GM19023 (cell line): ENCODE results near the gene ZDHHC11.
"Not testable (repeated sequence)": the region's sequence is repeated elsewhere in the genome, so short reads cannot be mapped to it uniquely, and the experiment has no call there.

Source experiments
- ATAC-seq: cut with Tn5 transposase; IDR thresholded peaks from one replicate; pipeline ENCODE4 v1.9.1; 2021; ENCODE audit warnings: mild to moderate bottlenecking, moderate library complexity; ENCODE audit not compliant: unreplicated experiment

Gene ZDHHC11

GRCh38 chr5:816176-816575 lies 34.6 kb downstream of the ZDHHC11 start:
- no peak for ATAC-seq

- ATAC-seq: no peak
These were observed 35.3 kb downstream of the ZDHHC11 start for GRCh38 chr5:815449-815848.

GRCh38 chr5:813575-813974 lies 37.2 kb downstream of the ZDHHC11 start:
- not testable (repeated sequence) for ATAC-seq

GRCh38 chr5:811384-811783 lies 39.4 kb downstream of the ZDHHC11 start:
- not testable (repeated sequence) for ATAC-seq

DNA sequence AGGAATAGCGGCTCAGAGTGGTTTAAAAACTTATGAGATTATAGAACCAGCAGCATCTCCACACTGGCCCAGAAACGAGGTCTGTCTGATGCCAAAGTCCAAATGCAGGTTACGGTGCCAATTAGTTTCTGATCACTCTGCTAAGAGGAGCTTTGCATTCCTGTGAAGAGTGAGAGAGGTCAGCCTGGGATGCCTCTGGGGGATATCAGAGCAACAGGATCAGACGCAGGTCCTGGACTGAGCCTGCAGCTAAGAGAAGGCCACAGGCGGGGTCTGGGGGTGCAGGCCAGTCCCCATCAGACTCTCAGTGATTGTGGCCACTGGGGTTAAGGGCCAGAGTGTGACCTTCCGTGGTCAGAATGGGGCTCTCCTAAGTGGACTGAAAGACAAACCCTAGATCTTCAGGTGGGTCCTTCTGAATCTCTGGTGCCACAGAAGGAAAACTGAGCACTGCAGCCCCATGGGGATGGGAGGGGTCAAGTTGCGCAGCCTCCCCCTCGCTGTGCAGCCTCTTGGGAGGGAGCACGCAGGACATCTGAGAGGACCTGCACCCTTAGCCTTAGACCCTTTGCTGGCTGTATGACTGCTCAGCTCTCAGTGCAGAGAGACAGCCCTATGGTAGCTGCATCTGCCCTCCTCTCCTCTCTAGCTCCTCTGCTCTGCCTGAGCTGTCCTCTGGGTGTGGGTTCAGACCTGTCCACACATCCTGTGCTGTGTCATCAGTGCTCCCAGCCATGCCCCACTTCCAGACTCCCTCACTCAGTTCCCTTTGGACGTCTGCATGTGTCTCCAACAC lies 42.9 kb downstream of the ZDHHC11 start:
- not testable (repeated sequence) for ATAC-seq

GRCh38 chr5:801472-801871 lies 49.3 kb downstream of the ZDHHC11 start:
- ATAC-seq: no peak

- not testable (repeated sequence) for ATAC-seq
These were observed 49.7 kb downstream of the ZDHHC11 start for GRCh38 chr5:801055-801454.

- ATAC-seq: not testable (repeated sequence)
These were observed 52.2 kb downstream of the ZDHHC11 start for GRCh38 chr5:798505-799138.

- not testable (repeated sequence) for ATAC-seq
These were observed 52.8 kb downstream of the ZDHHC11 start for GRCh38 chr5:797986-798385.

- ATAC-seq: not testable (repeated sequence)
These were observed 54.9 kb downstream of the ZDHHC11 start for GRCh38 chr5:795873-796272.

DNA sequence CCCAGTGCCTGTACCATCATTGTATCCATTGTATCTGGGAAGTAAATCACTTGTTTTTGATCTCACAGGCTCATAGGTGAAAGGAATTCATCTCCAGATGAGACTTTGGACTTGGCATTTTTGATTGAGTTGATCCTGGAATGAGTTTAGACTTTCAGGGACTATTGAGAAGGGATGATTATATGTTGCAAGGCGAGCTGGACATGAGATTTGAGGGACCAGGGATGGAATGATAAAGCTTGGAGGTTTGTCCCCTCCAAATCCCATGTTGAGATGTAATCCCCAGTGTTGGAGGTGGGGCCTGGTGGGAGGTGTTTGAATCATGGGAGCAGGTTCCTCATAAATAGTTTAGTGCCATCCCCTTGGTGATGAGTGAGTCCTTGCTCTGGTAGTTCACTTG lies 55.8 kb downstream of the ZDHHC11 start:
- ATAC-seq: not testable (repeated sequence)

DNA sequence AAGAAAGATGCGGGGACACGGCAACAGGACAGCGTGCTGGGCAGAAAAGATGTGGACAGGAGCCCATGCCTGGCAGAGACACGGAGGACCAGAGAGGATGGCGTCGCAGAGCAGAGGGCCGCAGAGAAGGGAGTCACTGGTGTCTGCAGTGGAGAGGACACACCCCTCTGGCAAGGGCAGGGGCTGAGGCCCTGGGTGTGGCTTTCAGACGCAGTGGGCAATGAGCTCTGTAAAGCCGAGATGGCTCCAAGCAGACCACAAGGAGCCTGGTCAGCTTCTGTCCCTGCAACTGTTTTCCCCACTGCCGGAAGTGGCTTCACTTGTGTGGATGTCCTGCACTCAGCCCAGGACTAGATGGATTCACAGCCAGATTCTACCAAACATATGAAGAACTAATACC lies 62.1 kb downstream of the ZDHHC11 start:
- ATAC-seq: not testable (repeated sequence)

- ATAC-seq: not testable (repeated sequence)
These were observed 62.9 kb downstream of the ZDHHC11 start for GRCh38 chr5:787857-788233.

DNA sequence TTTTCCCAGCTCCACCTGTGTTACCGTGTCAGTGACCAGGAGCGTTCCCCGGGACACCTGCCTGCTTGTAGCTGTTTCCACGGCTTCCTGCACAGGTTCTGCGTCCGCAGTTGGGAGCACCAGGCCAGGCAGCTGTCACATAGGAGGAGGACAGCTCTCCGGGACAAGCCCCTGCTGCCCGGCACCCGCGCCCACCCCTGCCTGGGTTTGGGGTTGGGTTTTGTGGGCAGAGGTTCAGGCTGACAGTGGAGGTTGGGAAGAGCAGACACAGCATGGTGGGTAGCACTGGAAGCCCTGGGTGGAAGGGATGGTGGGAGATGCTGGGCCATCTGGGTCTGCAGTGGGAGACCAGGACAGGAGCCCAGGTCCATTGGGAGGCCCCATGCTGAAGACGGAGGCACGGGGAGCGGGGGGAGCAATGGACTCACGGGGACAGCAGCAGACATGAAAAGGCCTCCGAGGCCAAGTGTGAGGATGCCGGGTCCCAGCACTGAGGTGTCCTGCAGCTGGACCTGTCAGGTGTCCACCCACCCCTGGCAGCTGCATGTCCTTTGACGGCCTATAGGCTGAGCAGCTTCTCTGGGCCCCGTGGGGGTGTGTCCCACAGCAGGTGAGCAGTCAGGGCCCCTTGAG lies 63.4 kb downstream of the ZDHHC11 start:
- not testable (repeated sequence) for ATAC-seq

GRCh38 chr5:785181-785705 lies 65.5 kb downstream of the ZDHHC11 start:
- ATAC-seq: not testable (repeated sequence)

DNA sequence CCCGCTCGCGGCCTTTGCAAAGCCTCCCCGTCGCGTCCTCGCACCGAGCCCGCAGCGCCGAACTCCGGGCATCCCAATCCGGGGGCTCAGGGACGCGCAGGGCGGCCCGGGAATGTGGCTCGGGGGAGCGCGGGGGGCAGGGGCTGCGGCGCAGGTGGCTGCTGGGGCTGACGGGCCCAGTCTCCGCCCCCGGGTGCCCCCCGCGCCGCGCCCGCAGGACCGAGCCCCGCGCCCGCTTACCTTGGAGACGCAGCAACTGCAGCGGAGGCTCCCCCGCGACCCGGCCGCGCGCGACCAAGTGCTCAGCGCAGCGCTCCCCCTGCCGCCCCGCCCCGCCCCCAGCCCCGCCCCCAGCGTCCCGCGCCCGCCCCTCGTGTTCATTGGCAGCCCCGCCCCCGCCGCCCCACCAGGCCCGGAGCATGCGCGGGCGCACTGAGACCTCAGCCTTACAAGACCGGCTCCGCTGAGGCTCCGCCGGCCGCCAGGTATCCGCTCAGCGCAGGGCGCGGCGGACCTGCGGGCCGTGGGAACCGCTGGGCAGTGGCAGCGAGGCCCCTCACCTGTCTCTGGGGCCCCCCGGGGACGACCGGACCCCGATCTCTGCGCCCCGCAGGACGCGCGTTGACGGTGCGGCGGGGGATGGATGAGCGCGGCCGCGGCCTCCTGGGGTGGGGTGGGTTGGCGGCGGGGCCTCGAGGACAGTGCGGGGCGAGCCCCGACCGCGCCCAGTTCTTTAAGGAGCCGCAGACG lies 66.2 kb downstream of the ZDHHC11 start, which contains the start of gene ZDHHC11B:
ZDHHC11B (minus strand) TSS at position 302 of the 750 bp plus-strand sequence. CDS start 17,810 bp downstream, outside the sequence.
- not testable (repeated sequence) for ATAC-seq

DNA sequence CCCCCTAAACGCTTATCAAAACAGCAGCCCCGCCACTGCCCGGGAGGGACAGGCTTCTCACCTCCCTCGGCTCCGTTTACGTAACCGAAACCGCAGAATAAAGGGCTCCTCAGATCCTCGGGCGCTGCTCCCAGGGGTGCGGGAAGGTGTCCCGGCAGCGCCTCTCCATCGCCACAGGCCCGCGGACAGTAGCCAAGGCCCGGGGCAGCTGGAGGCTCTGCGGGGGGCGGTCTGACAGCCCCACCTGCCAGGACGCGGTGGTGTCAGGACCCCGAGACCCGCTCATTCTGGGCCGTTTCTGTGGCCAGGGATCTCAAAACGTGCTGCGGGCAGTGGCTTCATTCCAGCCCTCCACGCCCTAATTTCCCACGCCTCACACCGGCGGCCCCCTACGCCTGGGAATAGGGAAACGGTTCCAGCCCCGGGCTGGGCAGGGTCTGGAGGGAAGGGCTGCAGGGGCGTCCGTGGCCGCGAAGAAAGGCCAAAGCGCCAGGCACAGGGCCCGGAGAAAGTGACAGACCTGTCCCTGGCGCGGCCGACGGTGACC lies 66.8 kb downstream of the ZDHHC11 start:
- ATAC-seq: not testable (repeated sequence)

DNA sequence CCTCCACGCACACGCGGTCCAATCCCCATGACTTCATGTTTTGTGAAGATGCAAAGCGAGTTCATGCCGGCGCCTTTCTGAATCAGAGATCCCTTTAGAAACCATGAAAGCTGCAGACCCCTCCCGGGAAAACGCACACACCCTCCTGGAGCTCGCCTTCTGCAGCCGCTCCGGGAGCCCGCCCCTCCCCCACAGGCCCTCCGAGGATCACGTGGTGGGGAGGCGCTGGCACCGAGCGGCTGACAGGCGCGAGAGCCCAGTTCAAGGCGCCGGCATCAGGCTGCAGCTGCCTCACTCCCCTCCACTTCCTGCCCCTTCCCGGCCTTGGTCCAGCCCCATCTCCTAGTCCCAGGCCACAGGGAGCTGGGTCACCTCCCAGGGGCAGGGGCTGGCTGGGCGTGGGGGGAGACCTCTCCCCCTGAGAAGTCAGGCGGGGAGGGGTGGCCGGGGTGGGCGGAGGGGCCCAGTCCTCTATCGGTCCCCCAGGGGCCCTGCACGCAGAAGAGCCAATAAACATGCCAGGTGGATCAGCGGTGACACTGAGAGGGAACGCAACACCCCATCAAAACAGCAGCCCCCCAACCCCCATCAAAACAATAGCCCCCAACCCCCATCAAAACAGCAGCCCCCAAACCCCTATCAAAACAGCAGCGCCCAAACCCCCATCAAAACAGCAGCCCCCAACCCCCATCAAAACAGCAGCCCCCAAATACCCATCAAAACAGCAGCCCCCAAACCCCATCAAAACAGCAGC lies 67.6 kb downstream of the ZDHHC11 start:
- not testable (repeated sequence) for ATAC-seq

DNA sequence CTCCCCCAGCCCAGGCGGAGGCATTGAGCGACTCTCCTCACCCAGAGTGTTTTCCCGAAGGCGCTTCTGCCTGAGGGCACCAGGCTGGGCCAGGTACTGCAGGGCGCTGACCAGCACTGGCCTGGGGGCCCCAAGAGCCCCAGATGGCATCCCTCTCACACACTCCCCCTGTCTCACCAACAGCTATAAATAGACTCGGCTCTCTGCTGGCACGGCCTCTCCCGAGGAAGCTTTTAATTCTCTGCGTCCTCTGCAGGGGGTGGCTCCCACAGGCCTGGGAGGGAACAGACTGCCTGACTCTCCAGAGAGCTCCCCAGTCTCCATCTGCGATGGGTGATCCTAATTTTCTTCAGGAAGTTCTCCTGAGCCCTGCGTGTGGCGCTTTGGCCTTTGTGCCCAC lies 68.4 kb downstream of the ZDHHC11 start:
- ATAC-seq: not testable (repeated sequence)

GRCh38 chr5:780571-780970 lies 70.2 kb downstream of the ZDHHC11 start:
- ATAC-seq: not testable (repeated sequence)
